ENCODE measurements around the gene ZNF776. TPM values are rescaled to one million over a fixed set of nuclear protein-coding genes. Genes with fewer than 3 reads are reported as not detected.

The ZNF776 gene
- total RNA-seq, 1 experiment from 2014 or later = 9.9 TPM

GRCh38 chr19:57807541-57807940 lies 60.9 kb downstream of the ZNF776 start:
- peaks cover 19% of the 10 kb centered on the region for H3K4me1 Mint-ChIP-seq (ENCODE audit: insufficient read depth, unreplicated experiment)
- no peak overlapping the region for H3K27ac Mint-ChIP-seq (ENCODE audit: low read depth, unreplicated experiment)
- BruUV-seq (replicated peaks) = no TSS peak
- no peak for DNase-seq (ENCODE audit: unreplicated experiment)
- no peak overlapping the region for H3K4me3 Mint-ChIP-seq (ENCODE audit: unreplicated experiment)
- TF ChIP-seq CTCF (IDR thresholded peaks at IDR 0.05; ENCODE audit: unreplicated experiment) = no peak
- H3K27me3 Mint-ChIP-seq (ENCODE audit: insufficient read depth, unreplicated experiment) = no peaks in the 10 kb centered on the region
- ChIA-PET CTCF (no interaction called here), POLR2A (interaction anchor here (1.3 kb wide), 1 partner anchor 13 kb away, joined by 3 read pairs; no protein-coding TSS in a partner anchor)
- intact Hi-C loops (cut with micrococcal nuclease) = no loop called here
- no peaks in the 10 kb centered on the region for H3K9me3 Mint-ChIP-seq (ENCODE audit: unreplicated experiment)
- peaks cover 63% of the 10 kb centered on the region for H3K36me3 Mint-ChIP-seq (ENCODE audit: insufficient read depth, unreplicated experiment)

Other genes starting within 250 kb of the ZNF776 start
- gene ZNF773, start 246.9 kb upstream of the ZNF776 start, total RNA-seq (2022) = 11.2 and 12.4 TPM in 2 replicates
- 3.9 and 5.3 TPM in 2 replicates for gene ZNF549, start 219.5 kb upstream of the ZNF776 start, total RNA-seq (2022)
- gene ZNF550, start 187.0 kb upstream of the ZNF776 start, total RNA-seq (2022) = 14.3 and 17.6 TPM in 2 replicates
- 5.0 and 5.6 TPM in 2 replicates for gene ZNF416, start 167.9 kb upstream of the ZNF776 start, total RNA-seq (2022)
- not detected in 2 replicates for gene ZIK1, start 162.7 kb upstream of the ZNF776 start, total RNA-seq (2022)
- gene ZNF530, start 146.9 kb upstream of the ZNF776 start, total RNA-seq (2022) = 2.4 and 2.8 TPM in 2 replicates
- gene ZNF134, start 132.6 kb upstream of the ZNF776 start, total RNA-seq (2022) = 16.4 and 18.8 TPM in 2 replicates
- 5.7 and 11.4 TPM in 2 replicates for gene ZNF211, start 113.6 kb upstream of the ZNF776 start, total RNA-seq (2022)
- gene ZSCAN4, start 77.9 kb upstream of the ZNF776 start, total RNA-seq (2022) = not detected in 2 replicates
- 5.8 and 6.8 TPM in 2 replicates for gene ZNF551, start 64.8 kb upstream of the ZNF776 start, total RNA-seq (2022)
- not detected in 2 replicates for gene ZNF154, start 37.6 kb upstream of the ZNF776 start, total RNA-seq (2022)
- 1.9 TPM in 2 replicates for gene ZNF671, start 19.2 kb upstream of the ZNF776 start, total RNA-seq (2022)
- gene ZNF586, start 22.9 kb downstream of the ZNF776 start, total RNA-seq (2022) = 13.4 and 13.9 TPM in 2 replicates
- 5.5 and 5.6 TPM in 2 replicates for gene ZNF552, start 68.1 kb downstream of the ZNF776 start, total RNA-seq (2022)
- 19.0 and 19.4 TPM in 2 replicates for gene ZNF587B, start 83.5 kb downstream of the ZNF776 start, total RNA-seq (2022)
- gene ZNF587, start 103.0 kb downstream of the ZNF776 start, total RNA-seq (2022) = 32.4 and 34.2 TPM in 2 replicates
- 3.1 and 4.0 TPM in 2 replicates for gene ZNF814, start 142.2 kb downstream of the ZNF776 start, total RNA-seq (2022)
- gene ZNF417, start 169.8 kb downstream of the ZNF776 start, total RNA-seq (2022) = 8.8 and 11.4 TPM in 2 replicates
- gene ZNF418, start 188.6 kb downstream of the ZNF776 start, total RNA-seq (2022) = not detected in 2 replicates
- gene ZNF256, start 200.9 kb downstream of the ZNF776 start, total RNA-seq (2022) = 0.54 and 0.69 TPM in 2 replicates
- gene C19orf18, start 227.7 kb downstream of the ZNF776 start, total RNA-seq (2022) = not detected in 2 replicates

Measured in MCF 10A (cell line).